GM19025 (cell line): ENCODE data around the gene B3GNT5.

Source experiments
- ATAC-seq: cut with Tn5 transposase; IDR thresholded peaks from one replicate; pipeline ENCODE4 v1.9.1; 2021; ENCODE audit warnings: mild to moderate bottlenecking, low read depth, moderate library complexity; ENCODE audit not compliant: unreplicated experiment

B3GNT5 gene

DNA sequence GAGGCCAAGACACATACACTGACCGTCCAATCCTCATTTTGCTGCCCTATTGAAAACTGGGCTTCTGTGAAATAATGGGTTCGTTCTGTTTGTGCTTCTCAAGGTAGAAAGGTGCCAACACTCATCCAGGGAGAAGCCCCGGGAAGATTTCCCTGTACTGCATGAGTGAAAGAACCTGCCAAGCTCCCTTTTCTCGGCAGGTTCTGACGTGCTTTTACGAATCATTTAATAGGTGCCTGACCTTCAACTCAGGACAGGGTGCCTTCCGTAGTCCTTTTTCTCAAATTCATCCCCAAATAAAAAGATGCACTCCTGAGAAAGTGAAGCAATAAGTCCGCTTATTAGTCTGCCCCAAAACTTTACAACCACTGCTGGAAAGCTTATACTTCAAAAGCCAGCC lies 64.2 kb downstream of the B3GNT5 start:
- ATAC-seq = no peak

DNA sequence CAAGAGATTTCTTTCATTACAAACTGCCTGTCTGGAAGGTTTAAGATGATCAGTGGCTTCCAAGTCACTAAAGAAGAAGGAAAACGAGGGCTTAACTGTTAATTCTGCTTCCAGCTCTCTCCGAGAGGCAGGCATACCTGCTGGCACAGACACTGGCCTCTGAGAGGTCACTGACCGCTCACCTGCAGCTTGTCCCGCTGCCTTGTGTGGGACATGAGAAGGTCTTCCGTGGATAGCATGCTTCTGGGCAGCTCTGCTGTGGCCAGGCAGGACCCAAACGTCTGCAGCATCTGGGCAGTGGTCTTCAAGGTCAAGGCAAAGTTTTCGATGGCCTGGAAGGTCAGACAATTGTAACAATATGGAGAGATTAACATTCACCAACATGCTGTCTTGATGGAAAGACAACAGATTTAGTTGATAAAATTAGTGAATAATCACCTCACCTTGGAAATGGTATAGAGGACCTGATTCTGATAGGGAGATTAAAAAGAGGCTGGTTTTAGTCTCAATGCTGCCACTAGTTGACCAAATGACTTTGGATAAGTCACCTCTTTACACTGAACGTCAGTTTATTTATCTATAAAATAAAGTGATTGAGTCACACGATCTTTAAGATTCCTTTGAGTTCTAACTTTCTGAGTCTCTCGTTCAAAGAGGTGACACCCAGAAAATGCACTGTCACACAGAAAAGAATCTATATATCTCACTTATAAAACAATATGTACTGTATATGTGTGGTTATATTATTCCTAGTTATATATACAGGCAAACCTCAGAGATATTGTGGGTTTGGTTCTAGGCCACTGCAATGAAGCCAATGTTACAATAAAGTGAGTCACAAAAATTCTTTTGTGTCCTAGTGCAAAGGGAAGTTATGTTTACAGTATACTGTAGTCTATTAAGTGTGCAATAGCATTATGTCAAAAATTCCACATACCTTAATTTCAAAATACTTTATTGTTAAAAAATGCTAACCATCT lies 65.1 kb downstream of the B3GNT5 start:
- no peak for ATAC-seq

- no peak for ATAC-seq
Measured at GRCh38 chr3:183318877-183319276, 65.8 kb downstream of the B3GNT5 start.

DNA sequence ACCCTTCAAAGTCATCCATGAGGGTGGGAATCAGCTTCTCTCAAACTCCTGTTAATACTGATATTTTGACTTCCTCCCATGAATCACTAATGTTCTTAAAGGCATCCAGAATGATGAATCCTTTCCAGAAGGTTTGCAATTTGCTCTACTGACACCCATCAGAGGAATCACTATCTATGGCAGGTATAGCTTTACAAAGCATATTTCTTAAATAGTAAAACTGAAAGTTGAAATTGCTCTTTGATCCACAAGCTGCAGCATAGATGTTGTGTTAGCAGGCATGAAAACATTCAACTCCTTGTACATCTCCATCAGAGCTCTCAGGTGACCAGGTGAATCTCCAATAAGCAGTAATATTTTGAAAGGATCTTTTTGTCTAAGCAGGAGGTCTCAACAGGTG lies 66.3 kb downstream of the B3GNT5 start:
- ATAC-seq = no peak
